Measurements from ENCODE around the gene ABCD1.
"Not testable (repeated sequence)": the region's sequence is repeated elsewhere in the genome, so short reads cannot be mapped to it uniquely, and the experiment has no call there.

GRCh38 chrX:153696986-153697722, 27.5 kb upstream of the ABCD1 start:
- TF ChIP-seq, protein P1, sequence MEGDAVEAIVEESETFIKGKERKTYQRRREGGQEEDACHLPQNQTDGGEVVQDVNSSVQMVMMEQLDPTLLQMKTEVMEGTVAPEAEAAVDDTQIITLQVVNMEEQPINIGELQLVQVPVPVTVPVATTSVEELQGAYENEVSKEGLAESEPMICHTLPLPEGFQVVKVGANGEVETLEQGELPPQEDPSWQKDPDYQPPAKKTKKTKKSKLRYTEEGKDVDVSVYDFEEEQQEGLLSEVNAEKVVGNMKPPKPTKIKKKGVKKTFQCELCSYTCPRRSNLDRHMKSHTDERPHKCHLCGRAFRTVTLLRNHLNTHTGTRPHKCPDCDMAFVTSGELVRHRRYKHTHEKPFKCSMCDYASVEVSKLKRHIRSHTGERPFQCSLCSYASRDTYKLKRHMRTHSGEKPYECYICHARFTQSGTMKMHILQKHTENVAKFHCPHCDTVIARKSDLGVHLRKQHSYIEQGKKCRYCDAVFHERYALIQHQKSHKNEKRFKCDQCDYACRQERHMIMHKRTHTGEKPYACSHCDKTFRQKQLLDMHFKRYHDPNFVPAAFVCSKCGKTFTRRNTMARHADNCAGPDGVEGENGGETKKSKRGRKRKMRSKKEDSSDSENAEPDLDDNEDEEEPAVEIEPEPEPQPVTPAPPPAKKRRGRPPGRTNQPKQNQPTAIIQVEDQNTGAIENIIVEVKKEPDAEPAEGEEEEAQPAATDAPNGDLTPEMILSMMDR (IDR thresholded peaks at IDR 0.05), result not testable (repeated sequence)
- not testable (repeated sequence) for TF ChIP-seq POLR2AphosphoS5, POLR2A (IDR thresholded peaks at IDR 0.05)
